HL-60 (cell line): ENCODE measurements around the gene RTCB.
"Not testable (repeated sequence)": the region's sequence is repeated elsewhere in the genome, so short reads cannot be mapped to it uniquely, and the experiment has no call there.

Experiments
- DNase-seq, 2 experiments: peaks; one replicate each; pipeline ENCODE4 v3.0.0-alpha.2; 2010 to 2020; ENCODE audit warnings: low read depth in 1 of 2, low spot score in 1 of 2
- H3K27ac ChIP-seq: fragments of 250-450 bp; sonication (Bioruptor Pico); replicated peaks from 2 replicates; pipeline ENCODE4 v1.5.1; 2020; ENCODE audit warnings: mild to moderate bottlenecking, moderate library complexity
- H3K27me3 ChIP-seq: fragments of 250-450 bp; sonication (Bioruptor Pico); 2 replicates; pipeline ENCODE4 v1.5.1; 2021; ENCODE audit warnings: mild to moderate bottlenecking, moderate library complexity; ENCODE audit not compliant: insufficient read depth, poor library complexity, severe bottlenecking
- H3K4me3 ChIP-seq: replicated peaks from 2 replicates; pipeline ENCODE4 v1.5.1; 2011; ENCODE audit warnings: mild to moderate bottlenecking, control low read depth, low read length; ENCODE audit not compliant: insufficient read depth
- CTCF ChIP-seq: IDR thresholded peaks from one replicate; pipeline ENCODE4 v1.5.1; 2011; ENCODE audit warnings: low read length, control low read depth, inconsistent platforms; ENCODE audit not compliant: insufficient read depth
- GABPA ChIP-seq: IDR thresholded peaks from 2 replicates; pipeline ENCODE4 v1.6.1; 2012; ENCODE audit warnings: low read depth
- POLR2AphosphoS5 ChIP-seq: IDR thresholded peaks from 2 replicates; pipeline ENCODE4 v1.6.1; 2012; ENCODE audit warnings: low read depth
- REST ChIP-seq: IDR thresholded peaks from 2 replicates; pipeline ENCODE4 v1.6.1; 2012; ENCODE audit warnings: low read depth; ENCODE audit not compliant: insufficient replicate concordance
- SPI1 ChIP-seq: IDR thresholded peaks from 2 replicates; pipeline ENCODE4 v1.6.1; 2012; ENCODE audit warnings: low read depth, mild to moderate bottlenecking, borderline replicate concordance

The RTCB gene

DNA sequence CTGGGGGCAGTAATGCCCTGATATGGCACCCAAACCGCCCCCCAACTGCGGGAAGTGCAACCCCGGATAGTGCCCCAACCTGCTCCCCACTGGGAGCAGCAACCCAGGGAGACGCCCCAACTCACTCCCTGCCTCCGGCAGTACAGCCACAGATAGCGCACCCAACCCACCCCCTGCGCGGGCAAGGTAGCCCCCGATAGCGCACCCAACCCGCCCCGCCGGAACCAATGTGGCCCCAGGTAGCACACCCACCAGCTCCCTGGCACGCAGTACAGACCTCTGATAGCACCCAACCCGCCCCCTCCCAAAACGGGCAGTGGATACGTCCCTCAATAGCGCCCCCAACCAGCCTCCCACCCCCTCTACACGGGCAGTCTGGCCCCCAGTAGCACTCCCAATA, 58.2 kb downstream of the RTCB start:
- no peak overlapping the region for H3K27ac ChIP-seq
- no peak for TF ChIP-seq GABPA
- TF ChIP-seq POLR2AphosphoS5, result no peak
- no peak for TF ChIP-seq CTCF
- no peak for TF ChIP-seq SPI1
- no peak for TF ChIP-seq REST

DNA sequence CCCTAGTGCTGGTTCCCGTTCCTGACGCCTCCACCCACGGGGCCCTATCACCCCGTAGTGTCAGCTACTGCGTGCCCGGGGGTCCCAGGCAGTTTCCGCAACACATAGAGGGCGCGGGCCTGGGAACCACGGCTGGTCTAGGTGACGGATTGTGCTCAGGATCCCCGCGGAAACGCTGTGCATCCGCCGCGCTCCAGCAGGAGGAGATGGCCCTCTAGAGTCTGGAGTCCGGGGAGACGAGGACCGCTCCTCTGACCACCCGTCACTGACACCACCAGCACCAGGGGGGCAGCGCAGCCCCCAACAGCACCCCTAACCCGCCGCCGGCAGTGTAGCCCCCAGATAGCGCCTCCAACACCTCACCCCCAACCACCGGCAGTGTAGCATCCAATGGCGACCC, 58.8 kb downstream of the RTCB start:
- H3K27ac ChIP-seq, result no peak overlapping the region
- DNase-seq, result no peak
- H3K4me3 ChIP-seq, result no peak overlapping the region
- no peak for TF ChIP-seq GABPA
- no peak for TF ChIP-seq POLR2AphosphoS5
- TF ChIP-seq SPI1, result no peak
- TF ChIP-seq CTCF, result no peak
- TF ChIP-seq REST, result no peak
- H3K27me3 ChIP-seq, result no peaks in the 10 kb centered on the region

More for the DNA sequence above, 58.2 kb downstream of the RTCB start:
- no peaks in the 10 kb centered on the region for H3K27me3 ChIP-seq
- H3K4me3 ChIP-seq, result no peak overlapping the region
- DNase-seq, result no peak

GRCh38 chr22:32352681-32353080, 59.4 kb downstream of the RTCB start:
- H3K27ac ChIP-seq, result no peak overlapping the region
- TF ChIP-seq POLR2AphosphoS5 (no peak), GABPA (no peak), CTCF (no peak), REST (no peak), SPI1 (no peak)
- no peak overlapping the region for H3K4me3 ChIP-seq
- H3K27me3 ChIP-seq, result no peaks in the 10 kb centered on the region
- DNase-seq, result no peak

DNA sequence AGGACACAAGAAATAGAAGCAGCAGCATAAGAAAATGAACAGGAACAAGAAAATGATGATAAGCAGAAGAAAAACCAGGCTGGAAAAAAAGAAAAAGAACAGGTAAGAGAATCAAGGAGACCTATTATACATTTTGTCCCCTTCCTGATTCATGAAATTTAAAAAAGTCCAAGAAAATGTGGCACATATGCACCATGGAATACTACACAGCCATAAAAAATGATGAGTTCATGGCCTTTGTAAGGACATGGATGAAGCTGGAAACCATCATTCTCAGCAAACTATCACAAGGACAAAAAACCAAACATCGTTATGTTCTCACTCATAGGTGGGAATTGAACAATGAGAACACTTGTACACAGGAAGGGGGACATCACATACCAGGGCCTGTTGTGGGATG, 60.2 kb downstream of the RTCB start:
- not testable (repeated sequence) for H3K27ac ChIP-seq, H3K27me3 ChIP-seq, DNase-seq, H3K4me3 ChIP-seq
